Measurements from ENCODE around the gene STARD8. TPM values are rescaled to one million over a fixed set of nuclear protein-coding genes. Genes with fewer than 3 reads are reported as not detected.
"Not testable (repeated sequence)": the region's sequence is repeated elsewhere in the genome, so short reads cannot be mapped to it uniquely, and the experiment has no call there.

STARD8 gene
- total and polyA plus RNA-seq, 2 donors (not counting 1 experiment from before 2014, with no cell fraction given): 0.33 to 0.54 TPM

GRCh38 chrX:68627986-68628385, 19.5 kb upstream of the STARD8 start:
- Histone ChIP-seq H3K4me3 (ENCODE audit: control extremely low read depth in 1 of 5, extremely low read depth in 1 of 5, insufficient read depth in 1 of 5, low read depth in 2 of 5, low read length in 4 of 5) (no peak overlapping the region), H3K27me3 (replicated peaks in 1 of 4; ENCODE audit: control extremely low read depth in 1 of 4, control insufficient read depth in 3 of 4, insufficient read depth in 4 of 4, low read length in 3 of 4) (no peaks in the 10 kb centered on the region), H3K9me3 (ENCODE audit: control extremely low read depth in 1 of 3, control insufficient read depth in 2 of 3, insufficient read depth in 1 of 3, low read length in 2 of 3) (no peaks in the 10 kb centered on the region), H3K9ac (ENCODE audit: low read length) (no peak overlapping the region), H3K4me2 (replicated peaks; ENCODE audit: low read depth, low read length, poor library complexity, severe bottlenecking) (no peak overlapping the region), H3K79me2 (ENCODE audit: control insufficient read depth, insufficient read depth, low read length) (no peaks in the 10 kb centered on the region), H3K4me1 (ENCODE audit: control insufficient read depth in 2 of 2, insufficient read depth in 2 of 2, low read length in 2 of 2) (no peaks in the 10 kb centered on the region), H2AFZ (ENCODE audit: insufficient read depth, low read depth, low read length, poor library complexity, severe bottlenecking) (no peak overlapping the region), H4K20me1 (ENCODE audit: control insufficient read depth, insufficient read depth, low read length, poor library complexity, severe bottlenecking) (no peaks in the 10 kb centered on the region), H3K27ac (ENCODE audit: low read length in 2 of 2) (no peak overlapping the region), H3K36me3 (replicated peaks in 1 of 2; ENCODE audit: control extremely low read depth in 1 of 2, control insufficient read depth in 1 of 2, extremely low read depth in 1 of 2, insufficient read depth in 2 of 2, low read length in 1 of 2) (no peaks in the 10 kb centered on the region)
- WGBS (ENCODE audit: insufficient coverage): no CpG with 5 or more reads among the region's 5 CpGs
- no peak for DNase-seq
- peaks cover 5% of the 10 kb centered on the region for H3K27me3 Mint-ChIP-seq
- no peak overlapping the region for H3K4me3 Mint-ChIP-seq
- H3K4me1 Mint-ChIP-seq: no peaks in the 10 kb centered on the region
- no peaks in the 10 kb centered on the region for H3K9me3 Mint-ChIP-seq (ENCODE audit: insufficient read depth)
- no peak for TF ChIP-seq CTCF (IDR thresholded peaks at IDR 0.05)
- no peak for TF ChIP-seq EZH2 (IDR thresholded peaks at IDR 0.05; ENCODE audit: borderline replicate concordance, insufficient read depth, low read depth, low read length, poor library complexity, severe bottlenecking)
- intact Hi-C loops (cut with micrococcal nuclease): no loop called here
- ChIA-PET POLR2A (no interaction called here), CTCF (no interaction called here)
- no peak for ATAC-seq (ENCODE audit: low read depth)
- H3K27ac Mint-ChIP-seq: no peak overlapping the region

- H3K27ac Mint-ChIP-seq: not testable (repeated sequence)
Observed at GRCh38 chrX:68629936-68630335, 17.5 kb upstream of the STARD8 start.

More at GRCh38 chrX:68629936-68630335, 17.5 kb upstream of the STARD8 start:
- H3K4me1 Mint-ChIP-seq; H3K4me3 Mint-ChIP-seq; H3K4me2 ChIP-seq (replicated peaks; ENCODE audit: low read depth, low read length, poor library complexity, severe bottlenecking); H3K4me3 ChIP-seq (ENCODE audit: control extremely low read depth in 1 of 5, extremely low read depth in 1 of 5, insufficient read depth in 1 of 5, low read depth in 2 of 5, low read length in 4 of 5); H3K9ac ChIP-seq (ENCODE audit: low read length); H3K79me2 ChIP-seq (ENCODE audit: control insufficient read depth, insufficient read depth, low read length); H3K27me3 Mint-ChIP-seq; H3K27me3 ChIP-seq (replicated peaks in 1 of 4; ENCODE audit: control extremely low read depth in 1 of 4, control insufficient read depth in 3 of 4, insufficient read depth in 4 of 4, low read length in 3 of 4); H4K20me1 ChIP-seq (ENCODE audit: control insufficient read depth, insufficient read depth, low read length, poor library complexity, severe bottlenecking); H3K9me3 ChIP-seq (ENCODE audit: control extremely low read depth in 1 of 3, control insufficient read depth in 2 of 3, insufficient read depth in 1 of 3, low read length in 2 of 3); H3K36me3 ChIP-seq (replicated peaks in 1 of 2; ENCODE audit: control extremely low read depth in 1 of 2, control insufficient read depth in 1 of 2, extremely low read depth in 1 of 2, insufficient read depth in 2 of 2, low read length in 1 of 2); POLR2A ChIA-PET; H3K9me3 Mint-ChIP-seq (ENCODE audit: insufficient read depth); intact Hi-C loops (cut with micrococcal nuclease); H3K27ac ChIP-seq (ENCODE audit: low read length in 2 of 2); ATAC-seq (ENCODE audit: low read depth); DNase-seq; H2AFZ ChIP-seq (ENCODE audit: insufficient read depth, low read depth, low read length, poor library complexity, severe bottlenecking); H3K4me1 ChIP-seq (ENCODE audit: control insufficient read depth in 2 of 2, insufficient read depth in 2 of 2, low read length in 2 of 2); CTCF ChIA-PET: not testable (repeated sequence)
- WGBS (ENCODE audit: insufficient coverage): no CpG with 5 or more reads among the region's 7 CpGs

Data from B cell (primary cell).